Sigmoid colon (tissue), 7 donors: Measurements from ENCODE around the gene ARHGEF7. TPM values are rescaled to one million over a fixed set of nuclear protein-coding genes. Genes with fewer than 3 reads are reported as not detected.
A peak's percentile ranks its signal among the peaks of the same experiment; 100 is the strongest.

Source experiments
- DNase-seq: peaks from one replicate; pipeline ENCODE4 v3.0.0-alpha.2; 2019
- H3K27ac ChIP-seq, 4 donors: fragments of 200-600 bp; sonication (generic); one replicate each; pipeline ENCODE4 v1.5.1; 2016 to 2019; ENCODE audit warnings: mild to moderate bottlenecking in 1 of 4
- H3K27me3 ChIP-seq, 3 donors: fragments of 200-600 bp; sonication (generic); one replicate each; pipeline ENCODE4 v1.5.1; 2019; ENCODE audit warnings: mild to moderate bottlenecking in 1 of 3
- H3K36me3 ChIP-seq, 4 donors: fragments of 200-600 bp; sonication (generic); one replicate each; pipeline ENCODE4 v1.5.1; 2016 to 2019
- H3K4me1 ChIP-seq, 4 donors: fragments of 200-600 bp; sonication (generic); one replicate each; pipeline ENCODE4 v1.5.1; 2017 to 2019
- H3K4me3 ChIP-seq, 4 donors: fragments of 200-600 bp; sonication (generic); one replicate each; pipeline ENCODE4 v1.5.1; 2017 to 2019; ENCODE audit warnings: mild to moderate bottlenecking in 2 of 4, moderate library complexity in 1 of 4
- H3K9me3 ChIP-seq, 4 donors: fragments of 200-600 bp in 3 of 4; sonication (generic) in 3 of 4; one replicate each; pipeline versions ENCODE4 v1.5.1 to v1.6.1; 2013 to 2019
- CTCF ChIP-seq, 4 experiments: fragments of 450-650 bp in 3 of 4; fragments of 200-600 bp in 1 of 4; IDR thresholded peaks; one replicate each; pipeline ENCODE4 v1.5.1; 2016 to 2019; ENCODE audit warnings: antibody characterized with exemption in 4 of 4, mild to moderate bottlenecking in 3 of 4, moderate library complexity in 2 of 4
- EP300 ChIP-seq, 4 donors: sonication (generic); formaldehyde crosslinking; IDR thresholded peaks; one replicate each; pipeline ENCODE4 v1.6.1; 2017; ENCODE audit warnings: antibody characterized with exemption in 4 of 4
- POLR2A ChIP-seq, 2 donors: fragments of 450-650 bp; IDR thresholded peaks; one replicate each; pipeline ENCODE4 v1.6.1; 2016; ENCODE audit warnings: antibody characterized with exemption in 2 of 2, mild to moderate bottlenecking in 2 of 2, moderate library complexity in 2 of 2
- POLR2AphosphoS5 ChIP-seq, 4 donors: sonication (generic); formaldehyde crosslinking; IDR thresholded peaks; one replicate each; pipeline ENCODE4 v1.6.1; 2017; ENCODE audit warnings: antibody characterized with exemption in 4 of 4
- WGBS, 2 donors: extraction: QIAGEN DNeasy Blood & Tissue Kit; methylation state at CpG; one replicate each; pipeline ENCODE4 v1.1.7; 2013; 5-methylcytosine and 5-hydroxymethylcytosine counted together
- intact Hi-C: fragments of 100-400 bp; cut with DNase I; formaldehyde crosslinking; loops from one replicate; pipeline ENCODE4 v1.15.1; 2023
- polyA plus RNA-seq, 3 donors: library from polyadenylated mRNA; stranded (reverse); fragments of 200-250 nt; gene quantifications; one replicate each; pipeline ENCODE4 v1.2.3, GENCODE V29; 2013
- total RNA-seq, 4 donors: library from RNA; depleted of rRNA; stranded (reverse); fragments of >200 nt; gene quantifications; one replicate each; pipeline ENCODE4 v1.1.0, GENCODE V29; 2016
- donor health status: healthy with polysubstance abuse.
- donor health status: Bipolar disorder and iron deficiency.
- donor health status: healthy.

Gene ARHGEF7
- total and polyA plus RNA-seq, 7 donors, result 8.4 to 79.8 (median 41.0) TPM

- intact Hi-C loops, result no loop called here
- 63 to 78% methylated on average over 2 of the region's 2 CpGs for WGBS, 2 donors
These were observed 5.1 kb upstream of the ARHGEF7 start for GRCh38 chr13:111110054-111110453.

GRCh38 chr13:111111376-111111937 lies 3.7 kb upstream of the ARHGEF7 start:
- no peaks in the 10 kb centered on the region for H3K36me3 ChIP-seq
- no peak overlapping the region for H3K27ac ChIP-seq
- H3K9me3 ChIP-seq, result no peaks in the 10 kb centered on the region
- intact Hi-C loops, result no loop called here
- DNase-seq, result no peak
- no peak for TF ChIP-seq POLR2AphosphoS5 (IDR thresholded peaks at IDR 0.05)
- WGBS, 2 donors, result 83 to 90% methylated on average over 7 of the region's 7 CpGs
- H3K27me3 ChIP-seq, result peaks cover 0 to 33% (median 31%) of the 10 kb centered on the region in 3 donors
- H3K4me3 ChIP-seq, result no peak overlapping the region
- peaks cover 0 to 23% (median 11%) of the 10 kb centered on the region in 4 donors for H3K4me1 ChIP-seq

More at GRCh38 chr13:111110054-111110453, 5.1 kb upstream of the ARHGEF7 start:
- Histone ChIP-seq H3K27me3 (peaks cover 0 to 23% (median 19%) of the 10 kb centered on the region in 3 donors), H3K9me3 (no peaks in the 10 kb centered on the region), H3K4me1 (peaks cover 0 to 11% (median 4%) of the 10 kb centered on the region in 4 donors), H3K27ac (no peak overlapping the region), H3K36me3 (no peaks in the 10 kb centered on the region), H3K4me3 (no peak overlapping the region)
- no peak for DNase-seq
- TF ChIP-seq POLR2AphosphoS5 (IDR thresholded peaks at IDR 0.05), result no peak
- TF ChIP-seq EP300 (IDR thresholded peaks at IDR 0.05), result no peak
- no peak for TF ChIP-seq POLR2A (IDR thresholded peaks at IDR 0.05)
- TF ChIP-seq CTCF (IDR thresholded peaks at IDR 0.05), result no peak

GRCh38 chr13:111112196-111112595 lies 2.9 kb upstream of the ARHGEF7 start:
- peaks cover 0 to 24% (median 12%) of the 10 kb centered on the region in 4 donors for H3K4me1 ChIP-seq
- peaks cover 0 to 39% (median 38%) of the 10 kb centered on the region in 3 donors for H3K27me3 ChIP-seq
- TF ChIP-seq EP300 (IDR thresholded peaks at IDR 0.05), result no peak
- TF ChIP-seq POLR2AphosphoS5 (IDR thresholded peaks at IDR 0.05), result no peak
- TF ChIP-seq CTCF (IDR thresholded peaks at IDR 0.05), result no peak
- no peak for TF ChIP-seq POLR2A (IDR thresholded peaks at IDR 0.05)
- H3K4me3 ChIP-seq, result no peak overlapping the region
- WGBS, 2 donors, result 78 to 89% methylated on average over 9 of the region's 9 CpGs
- intact Hi-C loops, result no loop called here
- no peaks in the 10 kb centered on the region for H3K36me3 ChIP-seq
- DNase-seq, result no peak
- no peaks in the 10 kb centered on the region for H3K9me3 ChIP-seq
- no peak overlapping the region for H3K27ac ChIP-seq

- Histone ChIP-seq H3K4me3 (peak overlapping the region; percentile 33 to 61 (median 52)), H3K4me1 (peaks cover 0 to 24% (median 12%) of the 10 kb centered on the region in 4 donors), H3K27ac (peak overlapping the region; percentile 40 to 78 (median 56)), H3K9me3 (no peaks in the 10 kb centered on the region), H3K27me3 (peaks cover 0 to 59% (median 47%) of the 10 kb centered on the region in 3 donors), H3K36me3 (no peaks in the 10 kb centered on the region)
- intact Hi-C loops, result no loop called here
- DNase-seq, result peak; percentile 75
- TF ChIP-seq POLR2AphosphoS5 (IDR thresholded peaks at IDR 0.05) (peak in 3 of 4 donors; percentile 7 to 58 (median 48)), POLR2A (IDR thresholded peaks at IDR 0.05) (no peak)
- 1% methylated on average over 56 of the region's 56 CpGs for WGBS, 2 donors
These were observed 599 bp upstream of the ARHGEF7 start for GRCh38 chr13:111114362-111115060.

GRCh38 chr13:111115965-111116521 lies 933 bp downstream of the ARHGEF7 start:
- Histone ChIP-seq H3K27me3 (peaks cover 0 to 59% (median 45%) of the 10 kb centered on the region in 3 donors), H3K36me3 (no peaks in the 10 kb centered on the region), H3K4me3 (peak overlapping the region; percentile 23 to 61 (median 52)), H3K9me3 (no peaks in the 10 kb centered on the region), H3K27ac (peak overlapping the region; percentile 60 to 78 (median 68)), H3K4me1 (peaks cover 0 to 24% (median 12%) of the 10 kb centered on the region in 4 donors)
- no peak for DNase-seq
- 1 to 3% methylated on average over 39 of the region's 39 CpGs for WGBS, 2 donors
- intact Hi-C loops, result no loop called here
- peak in 1 of 4 donors; percentile 56 for TF ChIP-seq POLR2AphosphoS5 (IDR thresholded peaks at IDR 0.05)
- TF ChIP-seq CTCF (IDR thresholded peaks at IDR 0.05), result no peak
